H1 (cell line): Measurements from ENCODE around the gene LRRC27. TPM values are rescaled to one million over a fixed set of nuclear protein-coding genes. Genes with fewer than 3 reads are reported as not detected.

Experiments used
- PHF8 ChIP-seq: fragments of 200-600 bp; sonication (generic); conservative IDR thresholded peaks from 2 replicates; pipeline ENCODE4 v1.7.1; 2012; ENCODE audit warnings: low read depth, mild to moderate bottlenecking, inconsistent platforms, low read length, moderate library complexity
- POU5F1 ChIP-seq: IDR thresholded peaks from 2 replicates; pipeline ENCODE4 v1.6.1; 2011; ENCODE audit warnings: low read depth, mild to moderate bottlenecking, low read length, moderate library complexity
- SP2 ChIP-seq: IDR thresholded peaks from 2 replicates; pipeline ENCODE4 v1.6.1; 2012; ENCODE audit warnings: mild to moderate bottlenecking, low read length, inconsistent platforms
- TEAD4 ChIP-seq: IDR thresholded peaks from 2 replicates; pipeline ENCODE4 v1.6.1; 2012; ENCODE audit warnings: low read depth, low read length, inconsistent platforms, mixed read lengths
- polyA plus RNA-seq, 7 experiments: library from polyadenylated mRNA; depleted of rRNA in 3 of 7; stranded (reverse) in 5 of 7; unstranded in 2 of 7; fragments of >200 nt in 5 of 7; fragments of 200-250 nt in 2 of 7; gene quantifications; 1 replicate in 5 of 7; 2 replicates in 1 of 7; 4 replicates in 1 of 7; pipeline versions ENCODE4 v1.2.1 to v1.2.3, GENCODE V29; 2011 to 2013; ENCODE audit warnings: missing spikeins in 2 of 7, mixed read lengths in 2 of 7
- total RNA-seq: library from RNA; stranded (reverse); fragmentation: NEBNext Ultra II Directional; extraction: Animal tissue kit (Norgen Biotek cat#: 25700); gene quantifications from 2 replicates; pipeline ENCODE4 v1.2.1, GENCODE V29; 2021

The LRRC27 gene
- total and polyA plus RNA-seq, 2 of the 8 experiments (the other 6 are each of a cell fraction or from before 2014, with no cell fraction given), result 1.2 to 3.8 TPM

- TF ChIP-seq POU5F1 (no peak), SP2 (no peak), TEAD4 (no peak), PHF8 (no peak)
Measured at GRCh38 chr10:132377326-132377725, 45.3 kb downstream of the LRRC27 start (continued).
